Esophagus (tissue), 2 donors: ENCODE results near the gene LSMEM2. TPM values are rescaled to one million over a fixed set of nuclear protein-coding genes. Genes with fewer than 3 reads are reported as not detected.
"Not testable (repeated sequence)": the region's sequence is repeated elsewhere in the genome, so short reads cannot be mapped to it uniquely, and the experiment has no call there.

Source experiments
- H3K27ac ChIP-seq, 2 donors: one replicate each; pipeline ENCODE4 v1.5.1; 2013; ENCODE audit warnings: low read depth in 2 of 2, mild to moderate bottlenecking in 2 of 2, inconsistent platforms in 1 of 2, low read length in 1 of 2, moderate library complexity in 1 of 2
- H3K27me3 ChIP-seq, 2 donors: one replicate each; pipeline ENCODE4 v1.6.1; 2013; ENCODE audit warnings: low read length in 2 of 2, control low read depth in 1 of 2, mild to moderate bottlenecking in 1 of 2; ENCODE audit not compliant: insufficient read depth in 2 of 2, control insufficient read depth in 1 of 2
- H3K36me3 ChIP-seq, 2 donors: one replicate each; pipeline ENCODE4 v1.6.1; 2013; ENCODE audit warnings: low read length in 1 of 2; ENCODE audit not compliant: control insufficient read depth in 2 of 2, insufficient read depth in 2 of 2
- H3K4me1 ChIP-seq, 2 donors: one replicate each; pipeline ENCODE4 v1.6.1; 2013; ENCODE audit warnings: low read length in 1 of 2; ENCODE audit not compliant: control insufficient read depth in 2 of 2, insufficient read depth in 2 of 2
- H3K4me3 ChIP-seq, 2 donors: one replicate each; pipeline ENCODE4 v1.5.1; 2013; ENCODE audit warnings: low read length in 2 of 2, mild to moderate bottlenecking in 2 of 2, low read depth in 1 of 2, moderate library complexity in 1 of 2
- H3K9me3 ChIP-seq, 2 donors: one replicate each; pipeline ENCODE4 v1.6.1; 2013; ENCODE audit warnings: mild to moderate bottlenecking in 2 of 2, low read depth in 1 of 2, low read length in 1 of 2, moderate library complexity in 1 of 2; ENCODE audit not compliant: control insufficient read depth in 2 of 2, insufficient read depth in 1 of 2
- WGBS, 2 donors: extraction: QIAGEN DNeasy Blood & Tissue Kit; methylation state at CpG; one replicate each; pipeline ENCODE4 v1.1.7; 2013; 5-methylcytosine and 5-hydroxymethylcytosine counted together
- polyA plus RNA-seq, 2 donors: library from polyadenylated mRNA; stranded (reverse); fragments of 200-250 nt; gene quantifications; one replicate each; pipeline ENCODE4 v1.2.3, GENCODE V29; 2013
- donor health status: healthy with polysubstance abuse.
- donor health status: Bipolar disorder and iron deficiency.

LSMEM2 gene
- polyA plus RNA-seq, 2 donors: 0.07 to 0.16 TPM

DNA sequence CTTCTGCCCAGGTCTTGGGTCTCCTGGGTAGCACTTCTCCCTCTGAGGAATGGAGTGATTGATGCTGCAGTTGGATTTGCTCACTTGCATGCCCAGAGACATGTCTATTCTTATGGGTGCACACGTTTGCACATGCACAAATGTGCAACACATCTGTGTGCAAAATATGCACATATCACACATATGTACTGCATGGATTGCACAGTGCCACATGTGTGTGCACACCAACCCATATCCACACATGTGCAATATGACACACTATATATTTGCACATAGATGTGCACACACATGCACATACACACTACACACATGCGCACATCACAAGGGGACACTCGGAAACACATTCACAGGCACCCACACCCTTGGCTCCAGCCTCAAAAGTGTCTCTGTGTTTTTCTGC lies 10.6 kb upstream of the LSMEM2 start:
- H3K4me3 ChIP-seq: no peak overlapping the region
- no peaks in the 10 kb centered on the region for H3K36me3 ChIP-seq
- no peaks in the 10 kb centered on the region for H3K9me3 ChIP-seq
- WGBS, 2 donors: 14 to 19% methylated on average over 3 of the region's 3 CpGs
- H3K27ac ChIP-seq: peak overlapping the region; percentile 20 to 77
- H3K4me1 ChIP-seq: peaks cover 13 to 37% of the 10 kb centered on the region in 2 donors
- no peaks in the 10 kb centered on the region for H3K27me3 ChIP-seq

DNA sequence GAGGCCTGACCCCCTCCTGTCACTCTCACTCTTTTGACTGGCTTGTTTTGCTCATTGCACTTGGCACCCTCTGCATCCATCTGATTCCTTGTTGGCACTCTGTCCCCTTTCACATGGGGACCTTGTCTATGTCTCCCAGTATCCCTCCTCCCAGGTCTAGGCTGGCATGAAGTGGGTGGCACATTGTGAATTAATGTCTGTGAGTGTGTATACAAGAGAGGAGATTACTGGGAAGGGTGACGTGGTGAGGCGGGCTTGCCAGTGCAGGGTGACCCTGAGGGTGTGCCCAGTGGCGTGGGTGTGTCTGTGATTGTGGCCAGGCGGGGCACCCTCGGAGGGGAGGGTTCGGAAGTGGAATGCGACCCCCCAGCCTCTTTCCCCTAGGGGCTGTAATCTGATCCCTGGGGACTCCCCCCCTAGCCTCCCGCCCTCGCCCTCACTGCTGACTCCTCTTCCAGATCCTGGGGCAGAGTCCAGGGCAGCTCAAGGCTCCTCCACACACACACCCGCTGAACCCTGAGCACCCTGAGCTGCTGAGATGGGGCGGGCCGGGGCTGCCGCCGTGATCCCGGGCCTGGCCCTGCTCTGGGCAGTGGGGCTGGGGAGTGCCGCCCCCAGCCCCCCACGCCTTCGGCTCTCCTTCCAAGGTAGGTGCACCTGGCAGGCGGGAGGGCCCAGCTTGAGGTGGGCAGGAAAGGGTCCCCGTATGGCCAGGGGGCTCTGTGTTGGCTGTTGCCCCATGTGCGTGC lies 10.0 kb upstream of the LSMEM2 start, which contains the start of gene SEMA3B:
SEMA3B (plus strand) TSS at position 445 of the 749 bp plus-strand sequence; CDS start at position 539, 94 bp downstream.
- no peaks in the 10 kb centered on the region for H3K9me3 ChIP-seq
- H3K4me3 ChIP-seq: no peak within 1 kb of the TSS
- 25 to 31% methylated on average over 19 to 21 of the region's 21 CpGs for WGBS, 2 donors
- H3K36me3 ChIP-seq: no peaks in the 10 kb centered on the region
- H3K27me3 ChIP-seq: no peaks in the 10 kb centered on the region
- peak within 1 kb of the TSS; percentile 20 to 77 for H3K27ac ChIP-seq
- H3K4me1 ChIP-seq: peaks cover 13 to 39% of the 10 kb centered on the region in 2 donors

DNA sequence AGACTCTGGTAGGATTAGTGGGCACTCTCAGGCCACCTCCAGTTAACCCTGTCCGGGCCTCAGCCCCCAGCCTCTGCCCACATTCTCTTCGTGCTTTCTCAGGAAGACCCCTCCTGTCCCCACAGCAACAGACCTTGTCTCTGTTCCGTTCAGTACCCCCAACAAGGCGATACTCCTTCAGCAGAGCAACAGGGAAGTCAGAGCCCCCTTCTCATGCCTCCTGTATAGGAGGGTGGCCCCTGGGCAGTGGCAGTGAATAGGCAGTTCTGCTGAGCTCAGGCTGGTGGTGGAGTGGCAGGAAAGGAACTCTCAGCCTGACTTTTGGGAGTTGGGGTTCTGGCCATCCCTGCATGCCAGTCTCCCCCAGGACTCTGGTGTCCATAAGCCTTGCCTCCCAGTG lies 9.4 kb upstream of the LSMEM2 start:
- no peaks in the 10 kb centered on the region for H3K36me3 ChIP-seq
- 43 to 48% methylated on average over 4 of the region's 4 CpGs for WGBS, 2 donors
- H3K27ac ChIP-seq: peak overlapping the region; percentile 5 to 77
- H3K27me3 ChIP-seq: no peaks in the 10 kb centered on the region
- H3K4me3 ChIP-seq: no peak overlapping the region
- no peaks in the 10 kb centered on the region for H3K9me3 ChIP-seq
- peaks cover 13 to 39% of the 10 kb centered on the region in 2 donors for H3K4me1 ChIP-seq

DNA sequence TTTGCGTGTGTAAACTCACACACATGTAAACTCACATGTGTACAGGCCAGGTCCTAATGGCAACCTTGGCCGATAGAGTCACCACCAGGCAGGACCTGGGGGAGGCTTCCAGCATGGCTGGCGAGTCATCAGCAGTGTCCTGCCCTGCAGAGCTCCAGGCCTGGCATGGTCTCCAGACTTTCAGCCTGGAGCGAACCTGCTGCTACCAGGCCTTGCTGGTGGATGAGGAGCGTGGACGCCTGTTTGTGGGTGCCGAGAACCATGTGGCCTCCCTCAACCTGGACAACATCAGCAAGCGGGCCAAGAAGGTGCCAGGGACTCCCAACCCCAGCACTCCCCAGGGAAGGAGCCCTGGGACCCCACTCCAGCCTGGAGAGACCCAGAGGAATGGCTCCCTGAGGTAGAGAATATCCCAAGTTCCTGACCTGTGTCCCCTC lies 8.9 kb upstream of the LSMEM2 start:
- WGBS, 2 donors: 67 to 77% methylated on average over 8 of the region's 8 CpGs
- Histone ChIP-seq H3K27me3 (no peaks in the 10 kb centered on the region), H3K4me3 (no peak overlapping the region), H3K27ac (peak overlapping the region in 1 of 2 donors; percentile 77), H3K36me3 (no peaks in the 10 kb centered on the region), H3K4me1 (peaks cover 13 to 39% of the 10 kb centered on the region in 2 donors), H3K9me3 (no peaks in the 10 kb centered on the region)

DNA sequence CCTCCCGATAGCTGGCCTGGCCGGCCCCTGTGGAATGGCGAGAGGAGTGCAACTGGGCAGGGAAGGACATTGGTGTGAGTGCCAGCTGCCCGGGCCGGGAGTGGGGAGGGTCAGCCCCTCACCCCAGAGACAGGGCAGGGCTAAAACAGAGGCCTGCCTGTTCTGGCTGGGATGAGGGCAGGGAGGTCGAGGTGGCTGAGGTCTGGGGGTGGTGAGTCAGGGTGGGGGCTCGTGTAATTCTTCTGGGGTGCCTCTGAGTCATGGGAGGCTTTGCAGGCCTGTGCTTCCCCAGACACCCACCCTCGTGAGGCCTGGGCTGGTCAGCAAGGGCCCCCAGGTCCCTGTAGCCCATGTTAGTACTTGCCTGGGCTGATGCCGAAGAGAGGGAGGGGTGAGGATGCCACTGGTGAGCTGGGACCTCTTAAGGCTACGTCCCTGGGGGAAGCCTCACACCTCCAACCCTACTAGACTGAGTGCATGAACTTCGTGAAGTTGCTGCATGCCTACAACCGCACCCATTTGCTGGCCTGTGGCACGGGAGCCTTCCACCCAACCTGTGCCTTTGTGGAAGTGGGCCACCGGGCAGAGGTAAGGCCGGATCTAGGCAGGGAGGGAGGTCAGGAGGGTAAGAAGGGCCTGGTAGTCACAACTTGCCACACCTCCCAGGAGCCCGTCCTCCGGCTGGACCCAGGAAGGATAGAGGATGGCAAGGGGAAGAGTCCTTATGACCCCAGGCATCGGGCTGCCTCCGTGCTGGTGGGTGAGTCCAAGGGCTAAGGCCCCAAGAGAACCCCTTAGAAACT lies 8.3 kb upstream of the LSMEM2 start:
- WGBS, 2 donors: 74% methylated on average over 19 of the region's 19 CpGs

DNA sequence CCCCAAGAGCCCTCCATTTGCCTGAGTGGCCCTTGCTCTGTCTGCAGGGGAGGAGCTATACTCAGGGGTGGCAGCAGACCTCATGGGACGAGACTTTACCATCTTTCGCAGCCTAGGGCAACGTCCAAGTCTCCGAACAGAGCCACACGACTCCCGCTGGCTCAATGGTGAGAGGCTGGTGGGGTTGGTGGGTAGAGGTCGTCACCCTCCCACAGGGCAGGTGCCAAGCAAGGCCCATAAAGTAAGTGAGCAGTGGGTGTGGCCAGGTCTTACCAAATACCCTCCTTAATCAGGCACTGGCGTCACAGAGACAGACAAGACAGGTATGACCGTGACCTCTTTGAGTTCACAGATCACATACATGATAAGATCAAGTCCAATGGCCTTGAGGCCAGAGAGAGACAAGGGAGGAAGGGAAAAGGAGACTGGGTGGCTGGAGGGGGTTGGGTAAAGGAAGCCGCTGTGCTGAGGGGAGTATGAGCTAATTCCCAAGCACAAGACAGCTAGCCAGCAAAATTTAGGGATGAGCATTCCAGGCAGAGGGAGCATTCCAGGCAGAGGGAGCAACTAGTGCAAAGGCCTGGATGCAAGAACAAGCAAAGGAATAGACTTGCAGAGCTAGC lies 7.5 kb upstream of the LSMEM2 start:
- H3K27me3 ChIP-seq: no peaks in the 10 kb centered on the region
- H3K36me3 ChIP-seq: no peaks in the 10 kb centered on the region
- H3K9me3 ChIP-seq: no peaks in the 10 kb centered on the region
- H3K4me1 ChIP-seq: peaks cover 13 to 34% of the 10 kb centered on the region in 2 donors
- no peak overlapping the region for H3K27ac ChIP-seq
- no peak overlapping the region for H3K4me3 ChIP-seq
- 73 to 84% methylated on average over 10 of the region's 10 CpGs for WGBS, 2 donors

More for the DNA sequence above, 8.3 kb upstream of the LSMEM2 start:
- Histone ChIP-seq H3K4me1 (peaks cover 13 to 34% of the 10 kb centered on the region in 2 donors), H3K9me3 (no peaks in the 10 kb centered on the region), H3K27me3 (no peaks in the 10 kb centered on the region), H3K36me3 (no peaks in the 10 kb centered on the region), H3K27ac (no peak overlapping the region), H3K4me3 (no peak overlapping the region)

DNA sequence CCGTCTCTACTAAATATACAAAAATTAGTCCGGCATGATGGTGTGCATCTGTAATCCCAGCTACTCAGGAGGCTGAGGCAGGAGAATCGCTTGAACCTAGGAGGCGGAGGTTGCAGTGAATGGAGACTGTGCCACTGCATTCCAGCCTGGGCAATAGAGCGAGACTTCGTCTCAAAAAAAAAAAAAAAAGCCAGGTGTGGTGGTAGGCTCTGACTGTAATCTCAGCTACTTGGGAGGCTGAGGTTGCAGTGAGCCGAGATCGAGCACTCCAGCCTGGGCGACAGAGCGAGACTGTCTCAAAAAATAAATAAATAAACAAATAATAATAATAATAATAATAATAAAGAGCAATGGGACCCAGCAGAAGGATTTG lies 6.4 kb upstream of the LSMEM2 start:
- H3K4me1 ChIP-seq: peaks cover 13 to 34% of the 10 kb centered on the region in 2 donors
- H3K27ac ChIP-seq, H3K27me3 ChIP-seq, H3K36me3 ChIP-seq, H3K9me3 ChIP-seq, H3K4me3 ChIP-seq: not testable (repeated sequence)
- 54 to 63% methylated on average over 10 of the region's 10 CpGs for WGBS, 2 donors

DNA sequence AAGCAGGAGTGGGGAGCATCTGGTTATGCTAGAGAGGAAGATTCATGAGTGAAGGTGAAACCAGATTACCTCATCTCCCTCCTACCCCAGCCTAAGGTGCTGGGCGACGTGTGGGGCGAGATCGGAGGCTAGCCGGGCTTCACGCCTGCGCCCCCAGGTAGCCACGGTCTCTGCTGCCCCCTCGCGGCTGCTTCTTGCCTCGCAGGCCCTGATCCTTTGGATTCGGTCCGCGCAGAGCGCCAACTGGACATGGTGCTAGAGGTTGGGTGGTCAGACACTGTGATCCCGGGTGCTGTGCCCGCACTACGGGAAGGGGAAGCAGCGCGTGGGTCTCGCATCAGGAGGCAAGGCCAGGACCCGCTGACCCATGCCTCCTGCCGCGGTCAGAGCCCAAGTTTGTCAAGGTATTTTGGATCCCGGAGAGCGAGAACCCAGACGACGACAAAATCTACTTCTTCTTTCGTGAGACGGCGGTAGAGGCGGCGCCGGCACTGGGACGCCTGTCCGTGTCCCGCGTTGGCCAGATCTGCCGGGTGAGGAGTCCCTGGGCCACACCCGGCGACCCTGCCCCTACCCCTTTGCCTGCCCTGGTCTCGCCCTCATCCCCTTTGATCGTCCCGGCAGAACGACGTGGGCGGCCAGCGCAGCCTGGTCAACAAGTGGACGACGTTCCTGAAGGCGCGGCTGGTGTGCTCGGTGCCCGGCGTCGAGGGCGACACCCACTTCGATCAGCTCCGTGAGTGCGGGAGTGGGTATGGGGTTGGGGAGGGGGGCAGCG lies 5.8 kb upstream of the LSMEM2 start:
- 7% methylated on average over 59 to 61 of the region's 61 CpGs for WGBS, 2 donors
- peaks cover 9 to 28% of the 10 kb centered on the region in 2 donors for H3K4me1 ChIP-seq
- peak overlapping the region; percentile 30 to 34 for H3K4me3 ChIP-seq
- no peaks in the 10 kb centered on the region for H3K9me3 ChIP-seq
- no peaks in the 10 kb centered on the region for H3K27me3 ChIP-seq
- H3K36me3 ChIP-seq: no peaks in the 10 kb centered on the region
- H3K27ac ChIP-seq: peak overlapping the region in 1 of 2 donors; percentile 36

DNA sequence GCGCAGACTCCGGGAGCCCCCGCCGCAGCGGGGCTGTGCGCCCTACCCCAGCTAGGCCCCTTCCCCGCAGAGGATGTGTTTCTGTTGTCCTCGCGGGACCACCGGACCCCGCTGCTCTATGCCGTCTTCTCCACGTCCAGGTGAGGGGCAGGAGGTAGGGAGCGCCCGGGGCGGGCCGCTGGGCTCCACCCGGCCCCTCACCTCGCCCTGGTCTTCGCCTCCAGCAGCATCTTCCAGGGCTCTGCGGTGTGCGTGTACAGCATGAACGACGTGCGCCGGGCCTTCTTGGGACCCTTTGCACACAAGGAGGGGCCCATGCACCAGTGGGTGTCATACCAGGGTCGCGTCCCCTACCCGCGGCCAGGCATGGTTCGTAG lies 5.2 kb upstream of the LSMEM2 start:
- WGBS, 2 donors: 60 to 64% methylated on average over 31 of the region's 31 CpGs
- peaks cover 0 to 3% of the 10 kb centered on the region in 2 donors for H3K36me3 ChIP-seq
- no peaks in the 10 kb centered on the region for H3K27me3 ChIP-seq
- no peak overlapping the region for H3K4me3 ChIP-seq
- H3K9me3 ChIP-seq: no peaks in the 10 kb centered on the region
- H3K27ac ChIP-seq: no peak overlapping the region
- peaks cover 9 to 22% of the 10 kb centered on the region in 2 donors for H3K4me1 ChIP-seq
